ENCODE data around the gene UTP3.
"Not testable (repeated sequence)": the region's sequence is repeated elsewhere in the genome, so short reads cannot be mapped to it uniquely, and the experiment has no call there.

UTP3 gene

GRCh38 chr4:70687821-70688794, at the start of gene UTP3:
TSS of gene UTP3 (plus strand) at chr4:70688532. CDS start at chr4:70688678, 146 bp downstream.
- DNase-seq, result peak; percentile 91 to 99 (median 95)

GRCh38 chr4:70640192-70640591, 48.1 kb upstream of the UTP3 start:
- intact Hi-C loops (cut with DNase I), result no loop called here
- no peak for DNase-seq

More at GRCh38 chr4:70687821-70688794, at the start of gene UTP3:
- intact Hi-C loops (cut with DNase I), result loop anchor here (2.0 to 5.0 kb wide), 3 partner anchors 17 to 151 kb away; partner anchors contain the start of genes GRSF1 and RUFY3

GRCh38 chr4:70650741-70651140, 37.6 kb upstream of the UTP3 start:
- DNase-seq; intact Hi-C loops (cut with DNase I): not testable (repeated sequence)

GRCh38 chr4:70651864-70652506, 36.3 kb upstream of the UTP3 start:
- intact Hi-C loops (cut with DNase I), result no loop called here
- no peak for DNase-seq

- no peak for DNase-seq
- intact Hi-C loops (cut with DNase I), result no loop called here
These were observed 33.7 kb upstream of the UTP3 start for GRCh38 chr4:70654605-70655011.

- intact Hi-C loops (cut with DNase I), result no loop called here
- no peak for DNase-seq
These were observed 31.0 kb upstream of the UTP3 start for GRCh38 chr4:70657326-70657725.

GRCh38 chr4:70658418-70658817, 29.9 kb upstream of the UTP3 start:
- intact Hi-C loops (cut with DNase I), result no loop called here
- no peak for DNase-seq

GRCh38 chr4:70660106-70660505, 28.2 kb upstream of the UTP3 start:
- intact Hi-C loops (cut with DNase I), result no loop called here

GRCh38 chr4:70661309-70661922, 26.9 kb upstream of the UTP3 start:
- intact Hi-C loops (cut with DNase I); DNase-seq: not testable (repeated sequence)

More at GRCh38 chr4:70660106-70660505, 28.2 kb upstream of the UTP3 start:
- no peak for DNase-seq

GRCh38 chr4:70666369-70666768, 22.0 kb upstream of the UTP3 start, which contains the start of gene JCHAIN:
TSS of gene JCHAIN (minus strand) at chr4:70666508. CDS start at chr4:70666490, 18 bp downstream.
- intact Hi-C loops (cut with DNase I), result no loop called here
- no peak for DNase-seq

- intact Hi-C loops (cut with DNase I), result no loop called here
These were observed 20.4 kb upstream of the UTP3 start for GRCh38 chr4:70667740-70668535.

GRCh38 chr4:70670332-70671014, 17.9 kb upstream of the UTP3 start:
- DNase-seq, result no peak
- intact Hi-C loops (cut with DNase I), result no loop called here

More at GRCh38 chr4:70667740-70668535, 20.4 kb upstream of the UTP3 start:
- no peak for DNase-seq

GRCh38 chr4:70671091-70671490, 17.2 kb upstream of the UTP3 start:
- no peak for DNase-seq
- intact Hi-C loops (cut with DNase I), result no loop called here

- intact Hi-C loops (cut with DNase I), result no loop called here
- no peak for DNase-seq
These were observed 14.1 kb upstream of the UTP3 start for GRCh38 chr4:70674191-70674590.

- DNase-seq, result no peak
These were observed 13.6 kb upstream of the UTP3 start for GRCh38 chr4:70674731-70675130.

GRCh38 chr4:70676554-70677090, 11.7 kb upstream of the UTP3 start:
- intact Hi-C loops (cut with DNase I), result no loop called here
- DNase-seq, result no peak

More at GRCh38 chr4:70674731-70675130, 13.6 kb upstream of the UTP3 start:
- intact Hi-C loops (cut with DNase I), result no loop called here

GRCh38 chr4:70678383-70678999, 9.8 kb upstream of the UTP3 start:
- no peak for DNase-seq
- intact Hi-C loops (cut with DNase I), result no loop called here

All from head of caudate nucleus (tissue), 42 donors.